ENCODE data around the gene KRT77. TPM values are rescaled to one million over a fixed set of nuclear protein-coding genes. Genes with fewer than 3 reads are reported as not detected.

The KRT77 gene
- total RNA-seq, 1 donor from 2014 or later: not detected

DNA sequence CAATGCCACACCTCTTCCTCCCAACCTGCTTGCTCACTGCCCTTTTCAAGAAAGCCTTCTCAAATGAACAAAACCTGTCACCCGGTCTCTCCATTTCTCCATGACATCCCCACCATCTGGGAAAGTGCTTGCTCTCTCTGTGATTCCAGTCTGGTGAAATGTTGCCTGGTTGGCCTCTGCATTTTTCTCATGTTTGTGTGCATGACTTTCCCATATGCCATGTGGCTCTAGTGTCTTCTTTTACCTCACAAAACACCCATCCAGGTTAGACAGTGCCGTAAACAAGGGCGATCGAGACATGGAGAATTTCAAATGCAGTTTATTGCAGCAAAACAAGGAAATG is 28.9 kb downstream of the KRT77 start:
- Mint-ChIP-seq H3K36me3 (ENCODE audit: unreplicated experiment) (no peaks in the 10 kb centered on the region), H3K4me1 (ENCODE audit: unreplicated experiment) (no peaks in the 10 kb centered on the region), H3K9me3 (ENCODE audit: unreplicated experiment) (no peaks in the 10 kb centered on the region), H3K4me3 (ENCODE audit: unreplicated experiment) (no peak overlapping the region), H3K27ac (ENCODE audit: unreplicated experiment) (no peak overlapping the region), H3K27me3 (ENCODE audit: unreplicated experiment) (peaks cover 39% of the 10 kb centered on the region)
- no peak for DNase-seq (ENCODE audit: extremely low spot score, unreplicated experiment)
- TF ChIP-seq, protein P1, sequence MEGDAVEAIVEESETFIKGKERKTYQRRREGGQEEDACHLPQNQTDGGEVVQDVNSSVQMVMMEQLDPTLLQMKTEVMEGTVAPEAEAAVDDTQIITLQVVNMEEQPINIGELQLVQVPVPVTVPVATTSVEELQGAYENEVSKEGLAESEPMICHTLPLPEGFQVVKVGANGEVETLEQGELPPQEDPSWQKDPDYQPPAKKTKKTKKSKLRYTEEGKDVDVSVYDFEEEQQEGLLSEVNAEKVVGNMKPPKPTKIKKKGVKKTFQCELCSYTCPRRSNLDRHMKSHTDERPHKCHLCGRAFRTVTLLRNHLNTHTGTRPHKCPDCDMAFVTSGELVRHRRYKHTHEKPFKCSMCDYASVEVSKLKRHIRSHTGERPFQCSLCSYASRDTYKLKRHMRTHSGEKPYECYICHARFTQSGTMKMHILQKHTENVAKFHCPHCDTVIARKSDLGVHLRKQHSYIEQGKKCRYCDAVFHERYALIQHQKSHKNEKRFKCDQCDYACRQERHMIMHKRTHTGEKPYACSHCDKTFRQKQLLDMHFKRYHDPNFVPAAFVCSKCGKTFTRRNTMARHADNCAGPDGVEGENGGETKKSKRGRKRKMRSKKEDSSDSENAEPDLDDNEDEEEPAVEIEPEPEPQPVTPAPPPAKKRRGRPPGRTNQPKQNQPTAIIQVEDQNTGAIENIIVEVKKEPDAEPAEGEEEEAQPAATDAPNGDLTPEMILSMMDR (IDR thresholded peaks at IDR 0.05): no peak

GRCh38 chr12:52673713-52674432 is 29.5 kb downstream of the KRT77 start:
- H3K4me3 Mint-ChIP-seq (ENCODE audit: unreplicated experiment): no peak overlapping the region
- H3K36me3 Mint-ChIP-seq (ENCODE audit: unreplicated experiment): no peaks in the 10 kb centered on the region
- TF ChIP-seq, protein P1 (IDR thresholded peaks at IDR 0.05): no peak
- no peak for DNase-seq (ENCODE audit: extremely low spot score, unreplicated experiment)
- peaks cover 37% of the 10 kb centered on the region for H3K27me3 Mint-ChIP-seq (ENCODE audit: unreplicated experiment)
- no peaks in the 10 kb centered on the region for H3K9me3 Mint-ChIP-seq (ENCODE audit: unreplicated experiment)
- H3K4me1 Mint-ChIP-seq (ENCODE audit: unreplicated experiment): no peaks in the 10 kb centered on the region
- no peak overlapping the region for H3K27ac Mint-ChIP-seq (ENCODE audit: unreplicated experiment)

DNA sequence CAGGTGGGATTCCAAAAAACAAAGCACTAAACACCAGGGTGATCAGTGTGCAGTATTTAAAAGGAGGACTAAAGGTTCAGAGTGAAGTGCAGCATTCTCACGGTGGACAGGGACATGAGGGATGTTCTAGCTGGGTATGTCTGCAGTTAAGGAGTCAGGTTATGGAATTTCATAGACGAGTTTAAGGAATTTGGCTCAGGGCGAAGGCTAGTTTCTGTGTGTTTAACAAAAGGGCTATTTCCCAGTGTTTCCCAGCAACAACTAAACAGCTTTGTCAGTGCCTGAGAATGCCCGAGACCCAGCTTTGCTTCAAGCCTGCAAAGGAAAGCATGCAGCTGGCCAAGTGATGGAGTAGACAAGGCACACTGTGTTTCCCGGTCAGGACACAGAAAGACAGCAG is 30.1 kb downstream of the KRT77 start:
- DNase-seq (ENCODE audit: extremely low spot score, unreplicated experiment): no peak
- no peaks in the 10 kb centered on the region for H3K4me1 Mint-ChIP-seq (ENCODE audit: unreplicated experiment)
- H3K27ac Mint-ChIP-seq (ENCODE audit: unreplicated experiment): no peak overlapping the region
- TF ChIP-seq, protein P1 (IDR thresholded peaks at IDR 0.05): no peak
- no peak overlapping the region for H3K4me3 Mint-ChIP-seq (ENCODE audit: unreplicated experiment)
- peaks cover 37% of the 10 kb centered on the region for H3K27me3 Mint-ChIP-seq (ENCODE audit: unreplicated experiment)
- H3K36me3 Mint-ChIP-seq (ENCODE audit: unreplicated experiment): no peaks in the 10 kb centered on the region
- H3K9me3 Mint-ChIP-seq (ENCODE audit: unreplicated experiment): no peaks in the 10 kb centered on the region

DNA sequence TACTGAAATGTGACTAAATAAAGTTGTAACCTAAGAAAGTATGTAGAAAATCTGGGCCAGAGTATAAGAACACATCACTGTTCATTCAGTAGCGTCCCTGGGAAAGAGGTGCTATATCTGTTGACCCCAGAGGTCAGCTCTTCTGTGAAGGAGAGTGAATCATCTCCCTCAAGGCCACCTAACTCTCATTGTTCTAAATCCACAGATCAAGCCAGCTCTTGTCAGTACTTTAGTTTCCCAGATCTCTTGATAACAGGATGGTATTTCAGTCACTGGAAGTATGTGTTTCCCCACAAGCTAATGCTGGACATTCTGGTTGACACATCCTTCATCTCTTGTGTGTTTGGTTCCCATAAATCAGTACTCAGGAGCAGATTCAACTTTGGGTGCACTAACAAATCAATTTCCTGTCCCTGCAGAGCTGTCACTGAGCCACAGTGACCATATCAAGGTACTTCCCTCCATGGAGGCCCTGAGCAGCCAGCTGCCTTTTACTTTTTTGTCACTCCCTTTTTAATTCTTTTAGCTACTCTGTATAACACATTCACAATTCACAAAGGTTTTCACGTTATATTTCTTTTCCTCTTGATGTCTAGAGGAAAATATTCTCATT is 30.9 kb downstream of the KRT77 start:
- no peaks in the 10 kb centered on the region for H3K4me1 Mint-ChIP-seq (ENCODE audit: unreplicated experiment)
- H3K9me3 Mint-ChIP-seq (ENCODE audit: unreplicated experiment): no peaks in the 10 kb centered on the region
- TF ChIP-seq, protein P1 (IDR thresholded peaks at IDR 0.05): no peak
- no peak overlapping the region for H3K4me3 Mint-ChIP-seq (ENCODE audit: unreplicated experiment)
- H3K36me3 Mint-ChIP-seq (ENCODE audit: unreplicated experiment): no peaks in the 10 kb centered on the region
- DNase-seq (ENCODE audit: extremely low spot score, unreplicated experiment): no peak
- no peak overlapping the region for H3K27ac Mint-ChIP-seq (ENCODE audit: unreplicated experiment)
- H3K27me3 Mint-ChIP-seq (ENCODE audit: unreplicated experiment): peaks cover 35% of the 10 kb centered on the region

DNA sequence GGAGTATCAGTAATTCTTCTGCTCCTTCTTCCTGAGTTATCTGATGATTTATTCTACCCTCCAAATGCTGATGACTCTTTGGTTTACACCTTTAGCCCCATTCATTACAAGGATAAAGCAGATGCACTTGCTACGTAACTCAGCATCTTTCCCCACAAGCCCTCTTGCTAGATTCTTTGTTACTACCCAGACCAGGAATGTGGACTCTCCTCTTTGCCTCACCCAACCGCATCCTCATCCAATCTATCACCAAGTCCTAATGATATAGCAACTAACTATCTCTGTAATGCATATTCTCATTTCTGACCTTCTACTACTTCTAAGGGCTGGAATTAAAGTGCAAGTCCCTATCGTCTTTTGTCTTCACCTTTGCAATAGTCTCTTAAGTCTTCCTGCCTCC is 32.4 kb downstream of the KRT77 start:
- H3K4me1 Mint-ChIP-seq (ENCODE audit: unreplicated experiment): no peaks in the 10 kb centered on the region
- H3K4me3 Mint-ChIP-seq (ENCODE audit: unreplicated experiment): no peak overlapping the region
- H3K27me3 Mint-ChIP-seq (ENCODE audit: unreplicated experiment): peaks cover 30% of the 10 kb centered on the region
- TF ChIP-seq, protein P1 (IDR thresholded peaks at IDR 0.05): no peak
- no peak overlapping the region for H3K27ac Mint-ChIP-seq (ENCODE audit: unreplicated experiment)
- no peaks in the 10 kb centered on the region for H3K36me3 Mint-ChIP-seq (ENCODE audit: unreplicated experiment)
- DNase-seq (ENCODE audit: extremely low spot score, unreplicated experiment): no peak
- no peaks in the 10 kb centered on the region for H3K9me3 Mint-ChIP-seq (ENCODE audit: unreplicated experiment)

Measured in osteocyte (in vitro differentiated cells).